CD4-positive, alpha-beta T cell treated with Interleukin-12 subunit alpha and Interleukin-12 subunit beta, for 1 hour (primary cell): ENCODE results near the gene JAG1.
"Not testable (repeated sequence)": the region's sequence is repeated elsewhere in the genome, so short reads cannot be mapped to it uniquely, and the experiment has no call there.

Experiments used
- DNase-seq: peaks from one replicate; pipeline ENCODE4 v3.0.0-alpha.2; 2020

JAG1 gene

DNA sequence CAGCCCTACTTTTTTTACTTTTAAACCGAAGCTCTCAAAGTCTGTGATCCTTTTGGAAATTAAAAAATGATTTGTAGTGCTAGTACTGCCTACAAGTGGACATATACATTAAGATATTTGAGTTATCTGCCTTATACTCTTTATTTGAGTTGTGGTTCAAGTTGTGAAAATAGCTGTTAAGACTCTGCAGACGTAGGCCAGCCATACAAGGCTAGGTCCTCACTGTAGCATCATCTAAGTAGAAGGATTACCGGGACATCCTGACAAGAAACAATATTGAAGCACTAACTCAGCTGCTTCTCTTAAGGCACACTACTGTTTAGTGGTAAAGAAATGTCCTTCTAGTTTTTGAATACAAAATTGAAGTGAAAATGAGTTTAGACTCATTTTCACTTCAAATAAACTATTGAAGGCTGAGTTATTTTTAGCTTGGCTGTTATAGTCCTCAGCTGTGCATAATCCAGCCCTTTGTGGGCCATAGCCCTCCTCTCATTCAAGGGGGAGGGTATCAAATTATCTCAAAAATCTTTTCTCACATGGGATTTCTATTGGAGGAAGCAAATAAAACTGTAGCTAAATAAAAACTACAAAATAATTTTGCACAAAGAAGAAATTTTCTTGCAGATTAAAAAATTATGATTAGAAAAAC is 68.1 kb downstream of the JAG1 start:
- no peak for DNase-seq

DNA sequence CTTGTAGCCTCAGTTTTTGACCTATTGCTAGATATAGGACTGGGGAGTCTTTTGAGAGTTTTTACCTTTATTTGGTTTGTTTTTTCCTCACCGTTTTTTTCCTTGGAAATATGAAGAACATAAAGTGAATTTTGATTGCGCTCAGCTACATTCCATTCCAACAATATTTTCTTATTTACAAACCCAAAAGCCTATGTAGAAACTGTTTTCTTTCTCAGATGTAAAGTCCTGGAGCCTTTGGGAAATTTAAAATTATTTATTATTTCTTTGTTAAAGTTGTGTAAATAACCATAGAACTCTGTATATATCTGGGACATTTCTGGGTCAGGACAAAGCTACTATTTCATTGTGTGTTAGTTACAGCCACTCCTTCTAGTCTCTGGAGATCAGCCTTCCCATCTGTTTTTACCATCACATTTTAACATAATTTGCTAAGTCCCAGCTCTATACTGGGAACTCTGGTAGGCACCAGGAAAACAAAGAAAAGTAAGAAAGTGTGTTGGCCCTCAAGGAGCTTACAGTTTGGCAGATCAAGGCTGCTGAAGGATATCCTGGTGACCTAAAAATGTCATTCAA is 68.8 kb downstream of the JAG1 start:
- no peak for DNase-seq

DNA sequence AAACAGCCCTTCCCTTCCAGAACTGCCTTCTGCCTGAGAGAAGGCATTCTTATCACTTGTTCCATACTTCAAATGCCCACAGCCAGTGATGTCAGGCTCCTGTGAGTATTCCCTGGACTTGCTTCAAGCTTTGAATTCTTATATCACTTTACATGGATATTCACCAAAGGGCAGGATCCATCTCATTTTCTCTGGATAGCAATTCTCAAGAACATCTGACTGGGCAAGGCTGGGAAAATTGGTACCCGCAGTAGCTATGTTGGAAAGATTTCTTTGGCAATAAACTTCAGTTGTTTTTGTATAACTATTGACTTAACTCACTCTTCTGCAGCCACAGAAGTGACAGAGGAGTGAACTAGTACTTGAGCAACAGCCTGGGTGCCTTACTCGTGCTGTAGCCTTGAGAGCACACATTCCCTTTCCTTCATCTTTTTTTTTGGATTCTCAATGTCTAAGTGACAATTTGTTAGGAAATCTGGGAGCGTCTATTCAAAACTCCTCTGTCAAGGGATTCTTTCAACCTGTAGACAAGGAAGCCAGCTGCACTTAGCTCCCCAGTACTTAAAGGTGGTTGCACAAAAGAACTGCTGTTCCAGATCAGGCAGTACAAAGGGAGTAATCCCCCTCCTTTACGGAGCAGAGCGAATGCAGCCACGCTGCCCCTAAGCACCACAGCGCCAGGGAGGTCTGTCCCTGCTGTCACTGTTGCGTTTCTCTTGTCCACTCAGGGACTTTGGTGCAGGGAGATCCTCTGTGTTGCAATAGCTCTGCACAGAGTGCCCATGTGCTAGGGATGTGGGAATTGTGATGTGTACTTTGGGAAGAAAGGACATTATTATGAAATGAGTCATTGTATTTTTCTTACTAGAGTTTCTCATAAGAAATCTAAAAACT is 69.6 kb downstream of the JAG1 start:
- no peak for DNase-seq

DNA sequence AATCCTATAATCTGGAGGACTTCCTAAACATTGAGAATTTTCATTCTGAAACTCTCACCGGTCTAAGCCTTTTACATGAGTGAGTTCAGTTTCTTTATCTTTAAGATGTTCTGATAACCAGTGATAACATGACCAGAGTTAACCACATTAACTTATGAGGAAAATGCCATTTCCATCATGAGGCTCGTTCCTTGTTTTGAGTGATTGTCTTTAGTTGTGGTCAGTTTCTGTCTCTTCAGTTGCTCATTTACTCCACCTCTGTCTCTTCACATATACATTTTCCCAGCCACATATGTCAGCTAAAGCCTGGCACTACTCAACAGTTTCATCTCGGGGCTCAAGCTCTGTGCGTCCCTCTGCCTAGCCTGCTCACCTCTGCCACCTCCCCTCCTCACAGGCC is 70.4 kb downstream of the JAG1 start:
- DNase-seq = no peak

DNA sequence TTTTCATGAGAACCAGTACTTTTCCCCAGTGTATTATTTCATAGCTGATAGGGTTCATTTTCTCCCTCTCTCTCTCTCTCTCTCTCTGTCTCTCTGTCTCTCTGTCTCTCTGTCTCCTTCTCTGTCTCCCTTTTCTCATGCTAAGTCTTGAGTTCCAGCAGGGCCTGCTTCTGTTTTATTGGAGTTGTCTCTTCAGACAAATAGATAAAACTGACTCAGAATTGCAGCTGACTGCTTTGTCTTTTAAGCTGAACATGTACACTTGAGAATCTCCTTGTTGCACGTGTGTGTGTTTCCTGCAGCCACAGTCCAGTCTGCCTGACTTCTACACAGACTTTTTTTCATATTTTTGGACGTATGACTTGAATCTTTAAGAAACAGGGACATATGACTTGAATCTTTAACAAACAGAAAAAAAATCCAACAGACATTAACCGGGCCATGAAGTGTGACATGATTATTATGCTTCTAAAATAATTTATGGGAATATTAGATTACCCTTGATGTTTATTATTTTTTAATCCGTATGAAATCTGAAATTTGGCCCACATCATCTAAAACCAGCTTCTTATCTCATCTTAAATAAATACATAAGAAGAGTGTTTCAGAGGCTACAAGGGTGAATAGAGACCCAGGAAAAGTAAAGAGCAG is 71.5 kb downstream of the JAG1 start:
- DNase-seq = no peak

DNA sequence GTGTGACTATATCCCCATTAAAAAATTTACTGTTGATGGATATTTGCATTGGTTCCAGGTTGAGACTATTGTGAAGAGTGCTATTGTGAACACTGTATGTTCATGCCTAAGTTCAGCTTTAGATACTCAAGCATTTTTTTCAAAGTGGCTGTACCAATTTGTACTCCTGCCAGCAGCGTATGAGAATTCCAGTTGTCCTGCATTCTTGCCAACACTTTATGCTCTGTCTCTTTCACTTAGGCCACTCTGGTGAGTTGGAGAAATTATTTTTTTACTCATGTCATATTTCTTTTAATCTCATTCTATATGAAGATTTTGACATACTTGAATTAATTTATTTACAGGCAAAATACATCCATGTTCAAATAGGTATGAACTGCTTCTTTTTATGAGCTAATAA is 76.2 kb downstream of the JAG1 start:
- no peak for DNase-seq

DNA sequence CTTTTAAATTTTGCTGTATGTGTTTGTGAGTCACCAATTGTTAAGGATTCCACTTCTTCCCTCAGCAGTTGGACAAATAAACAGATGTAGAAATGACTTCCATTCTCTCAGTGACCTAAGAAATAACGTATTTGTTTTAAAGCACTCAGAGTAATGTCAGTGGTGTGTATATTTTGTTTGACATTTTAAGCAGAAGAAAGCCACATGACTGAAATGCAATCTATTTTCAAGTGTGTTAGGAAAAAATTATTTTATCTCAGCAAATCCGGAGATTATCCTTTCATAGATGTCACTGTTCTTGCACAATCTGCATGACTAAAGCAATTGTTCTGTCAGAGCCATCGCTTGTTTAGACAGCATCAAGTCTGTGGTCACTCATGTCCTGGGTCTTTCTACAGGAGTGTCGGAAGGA is 77.1 kb downstream of the JAG1 start:
- DNase-seq = no peak

DNA sequence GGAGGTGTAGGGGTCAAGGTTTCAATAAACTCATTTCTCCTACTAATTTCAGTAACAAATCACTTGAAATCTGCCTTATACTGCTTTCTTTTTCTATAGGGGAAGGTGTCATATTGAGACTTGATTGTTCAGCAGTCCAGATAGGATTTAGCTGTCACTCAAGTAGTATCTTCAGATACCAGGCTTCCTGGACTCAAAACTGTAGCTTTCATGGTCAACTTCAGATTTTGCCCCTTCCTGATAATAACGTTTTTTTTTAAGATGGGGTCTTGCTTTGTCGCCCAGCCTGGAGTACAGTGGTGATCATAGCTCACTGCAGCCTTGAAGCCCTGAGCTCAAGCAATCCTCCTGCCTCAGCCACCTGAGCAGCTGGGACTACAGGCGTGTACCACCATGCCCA is 77.8 kb downstream of the JAG1 start:
- DNase-seq = no peak

DNA sequence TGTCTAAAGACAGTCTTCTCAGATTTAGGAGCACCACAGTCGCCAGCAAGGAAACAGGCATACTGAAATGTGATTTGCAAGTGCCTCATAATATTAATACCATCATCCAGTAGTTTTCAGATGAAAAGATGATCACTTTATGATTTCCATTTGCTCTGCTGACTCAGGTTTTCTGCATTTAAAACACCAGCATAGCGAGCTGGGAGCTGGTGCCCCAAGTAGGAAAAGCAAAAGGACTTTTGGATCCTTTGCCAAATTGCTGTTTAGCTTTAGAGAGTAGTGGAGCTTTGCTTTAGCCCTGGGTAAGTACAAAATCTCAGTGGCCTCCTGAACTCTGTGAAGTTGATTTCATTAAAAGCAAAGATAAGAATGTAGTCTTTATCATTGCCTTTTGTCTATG is 78.5 kb downstream of the JAG1 start:
- no peak for DNase-seq

DNA sequence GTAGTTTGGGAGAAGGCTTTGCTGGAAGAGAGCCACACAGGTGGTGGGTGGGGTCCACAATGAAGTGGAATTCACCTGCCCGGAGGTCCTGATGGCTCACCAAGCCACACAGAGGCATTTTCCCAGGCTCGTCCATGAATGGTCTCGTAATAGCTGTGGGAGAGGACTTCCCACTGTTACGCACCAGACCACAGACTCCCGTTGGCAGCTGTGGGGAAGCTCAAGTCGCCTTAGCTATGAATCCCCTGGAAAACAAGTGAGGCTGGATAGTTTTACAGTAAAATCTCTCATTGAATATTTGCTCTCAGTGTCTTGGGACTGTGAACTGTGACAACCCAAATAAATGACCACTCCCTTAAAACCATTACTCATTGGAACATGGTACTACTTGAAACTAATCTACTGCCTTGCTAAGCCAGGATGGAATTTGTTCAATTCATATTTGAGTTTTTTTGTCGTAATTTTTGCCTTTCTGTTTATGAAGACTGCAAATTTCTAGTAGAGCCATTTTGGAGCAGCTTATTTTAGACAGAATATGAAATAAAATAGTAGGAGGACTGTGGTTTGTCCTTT is 79.4 kb downstream of the JAG1 start:
- no peak for DNase-seq

DNA sequence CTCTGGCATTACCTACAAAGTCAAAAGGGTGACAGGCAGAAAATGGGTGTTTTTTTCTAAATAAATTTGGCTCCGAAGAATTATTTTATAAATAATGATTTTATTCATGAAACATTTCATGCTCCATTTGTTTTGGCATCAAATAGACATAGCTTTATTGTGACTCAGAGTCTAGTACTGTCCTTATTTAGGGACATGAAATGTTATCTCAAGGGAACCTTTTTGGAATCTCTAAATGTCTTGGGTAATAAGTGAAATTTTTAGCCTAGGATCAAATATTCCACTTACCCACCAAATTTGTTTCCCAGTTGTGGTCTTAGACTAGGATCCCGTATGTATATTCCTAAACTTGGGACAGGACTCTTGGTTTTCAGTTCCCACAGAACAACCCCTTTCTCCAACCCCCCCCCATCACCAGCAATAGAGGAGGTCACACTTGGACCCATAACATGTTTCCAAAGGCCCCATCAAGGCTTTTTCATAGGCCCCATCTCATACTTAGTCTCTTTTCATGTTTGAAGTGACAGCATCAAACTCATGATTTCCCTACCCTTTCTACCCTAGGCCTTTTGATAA is 81.8 kb downstream of the JAG1 start:
- DNase-seq = no peak

DNA sequence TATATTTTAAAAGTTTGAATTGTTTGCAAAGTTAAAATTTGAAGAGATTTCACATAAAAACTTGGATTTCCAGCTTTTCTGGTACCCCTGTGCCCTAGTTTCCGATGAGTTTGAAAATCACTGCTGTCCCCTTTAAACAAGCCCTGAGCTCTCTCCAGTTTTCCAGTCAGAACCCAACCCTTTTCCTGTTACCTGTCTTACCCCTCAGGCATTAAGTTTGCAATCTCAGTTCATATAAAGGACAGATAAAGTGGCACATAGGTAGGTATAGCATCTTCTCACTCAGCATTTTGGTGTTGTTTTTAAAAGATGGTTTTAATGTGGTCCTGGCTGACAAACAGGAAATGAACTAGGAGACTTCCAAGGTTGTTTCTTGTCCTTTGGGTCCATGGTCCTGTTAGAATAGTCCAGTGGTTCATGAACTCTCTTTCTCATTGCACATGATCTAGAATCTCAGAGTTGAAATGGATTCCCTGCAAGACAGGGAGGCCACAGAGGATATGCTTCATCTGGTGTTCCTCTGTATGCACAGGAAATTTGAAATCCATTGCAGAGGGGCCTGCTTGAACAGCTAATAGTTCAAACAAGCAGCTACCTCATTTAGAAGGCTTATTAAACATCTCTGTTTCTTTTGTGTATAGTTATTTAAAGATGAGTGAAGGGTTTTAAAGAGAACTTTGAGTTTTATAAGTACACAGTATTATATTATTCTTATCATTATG is 82.7 kb downstream of the JAG1 start:
- DNase-seq = no peak

DNA sequence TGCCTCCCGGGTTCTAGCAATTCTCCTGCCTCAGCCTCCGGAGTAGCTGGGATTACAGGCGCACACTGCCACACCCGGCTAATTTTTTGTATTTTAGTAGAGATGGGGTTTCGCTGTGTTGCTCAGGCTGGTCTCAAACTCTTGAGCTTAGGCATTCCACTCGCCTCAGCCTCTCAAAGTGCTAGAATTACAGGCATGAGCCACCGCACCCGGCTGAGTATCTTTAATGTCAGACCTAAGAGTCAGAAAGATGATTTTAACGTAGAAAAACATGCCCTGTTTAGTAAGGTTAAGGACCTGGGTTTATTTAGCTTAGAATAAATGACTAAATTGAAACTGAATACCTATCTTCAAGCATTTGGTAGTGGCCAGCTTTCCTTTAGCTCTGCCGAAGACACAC is 83.4 kb downstream of the JAG1 start:
- not testable (repeated sequence) for DNase-seq
